ENCODE measurements around the gene KNDC1.
"Not testable (repeated sequence)": the region's sequence is repeated elsewhere in the genome, so short reads cannot be mapped to it uniquely, and the experiment has no call there.

Gene KNDC1

GRCh38 chr10:133162910-133163856 lies 3.2 kb downstream of the KNDC1 start:
- DNase-seq, result peak; percentile 54

- peak; percentile 57 for DNase-seq
Measured at GRCh38 chr10:133163889-133164815, 4.1 kb downstream of the KNDC1 start.

- DNase-seq, result peak; percentile 59
Measured at GRCh38 chr10:133164816-133165555, 5.0 kb downstream of the KNDC1 start.

GRCh38 chr10:133165556-133166503 lies 5.8 kb downstream of the KNDC1 start:
- DNase-seq, result peak; percentile 56

GRCh38 chr10:133166504-133166827 lies 6.4 kb downstream of the KNDC1 start:
- DNase-seq, result peak; percentile 54

GRCh38 chr10:133166828-133167692 lies 7.0 kb downstream of the KNDC1 start:
- peak; percentile 58 for DNase-seq

- peak; percentile 58 for DNase-seq
Measured at GRCh38 chr10:133167693-133168616, 7.9 kb downstream of the KNDC1 start.

GRCh38 chr10:133168617-133169031 lies 8.6 kb downstream of the KNDC1 start:
- DNase-seq, result peak; percentile 61

- DNase-seq, result peak; percentile 51
Measured at GRCh38 chr10:133169173-133169947, 9.3 kb downstream of the KNDC1 start.

- peak; percentile 48 for DNase-seq
Measured at GRCh38 chr10:133170092-133170491, 10.1 kb downstream of the KNDC1 start.

- peak; percentile 33 for DNase-seq
Measured at GRCh38 chr10:133173860-133174640, 14.0 kb downstream of the KNDC1 start.

GRCh38 chr10:133174689-133175263 lies 14.8 kb downstream of the KNDC1 start:
- no peak for DNase-seq

GRCh38 chr10:133175624-133176023 lies 15.6 kb downstream of the KNDC1 start:
- not testable (repeated sequence) for DNase-seq

GRCh38 chr10:133176546-133176945 lies 16.5 kb downstream of the KNDC1 start:
- peak; percentile 38 for DNase-seq

- peak; percentile 14 for DNase-seq
Measured at GRCh38 chr10:133177380-133178157, 17.6 kb downstream of the KNDC1 start.

- peak; percentile 24 for DNase-seq
Measured at GRCh38 chr10:133178357-133179127, 18.5 kb downstream of the KNDC1 start.
